Measurements from ENCODE around the gene MYO7A. TPM values are rescaled to one million over a fixed set of nuclear protein-coding genes. Genes with fewer than 3 reads are reported as not detected.
A peak's percentile ranks its signal among the peaks of the same experiment; 100 is the strongest.

The MYO7A gene
- total and polyA plus RNA-seq, 8 donors, result 1.4 to 29.2 (median 3.3) TPM

DNA sequence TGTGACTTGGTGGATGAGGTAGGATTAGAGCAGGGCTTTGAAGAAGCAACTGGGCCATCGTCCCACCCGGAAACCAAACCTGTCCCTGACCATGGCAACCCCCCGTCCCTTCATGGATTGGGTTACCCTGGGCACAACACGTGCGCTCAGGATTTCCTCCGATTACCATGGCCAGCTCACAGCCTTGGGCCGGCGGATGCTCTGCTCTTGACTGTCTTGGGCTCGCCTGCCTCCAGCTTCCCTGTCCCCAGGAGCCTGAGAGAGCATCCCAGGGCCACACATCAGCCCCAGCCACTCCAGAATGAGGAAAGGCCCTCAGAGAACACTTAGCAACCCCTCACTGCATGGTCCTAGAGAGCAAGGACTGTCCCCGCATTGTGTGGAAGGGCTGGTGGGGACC is 22.8 kb downstream of the MYO7A start:
- no peak for DNase-seq
- peaks cover 0 to 35% (median 25%) of the 10 kb centered on the region in 4 donors for H3K4me1 ChIP-seq
- TF ChIP-seq POLR2AphosphoS5 (IDR thresholded peaks at IDR 0.05) (no peak), EP300 (IDR thresholded peaks at IDR 0.05) (no peak), POLR2A (IDR thresholded peaks at IDR 0.05) (no peak)
- TF ChIP-seq, protein P1, sequence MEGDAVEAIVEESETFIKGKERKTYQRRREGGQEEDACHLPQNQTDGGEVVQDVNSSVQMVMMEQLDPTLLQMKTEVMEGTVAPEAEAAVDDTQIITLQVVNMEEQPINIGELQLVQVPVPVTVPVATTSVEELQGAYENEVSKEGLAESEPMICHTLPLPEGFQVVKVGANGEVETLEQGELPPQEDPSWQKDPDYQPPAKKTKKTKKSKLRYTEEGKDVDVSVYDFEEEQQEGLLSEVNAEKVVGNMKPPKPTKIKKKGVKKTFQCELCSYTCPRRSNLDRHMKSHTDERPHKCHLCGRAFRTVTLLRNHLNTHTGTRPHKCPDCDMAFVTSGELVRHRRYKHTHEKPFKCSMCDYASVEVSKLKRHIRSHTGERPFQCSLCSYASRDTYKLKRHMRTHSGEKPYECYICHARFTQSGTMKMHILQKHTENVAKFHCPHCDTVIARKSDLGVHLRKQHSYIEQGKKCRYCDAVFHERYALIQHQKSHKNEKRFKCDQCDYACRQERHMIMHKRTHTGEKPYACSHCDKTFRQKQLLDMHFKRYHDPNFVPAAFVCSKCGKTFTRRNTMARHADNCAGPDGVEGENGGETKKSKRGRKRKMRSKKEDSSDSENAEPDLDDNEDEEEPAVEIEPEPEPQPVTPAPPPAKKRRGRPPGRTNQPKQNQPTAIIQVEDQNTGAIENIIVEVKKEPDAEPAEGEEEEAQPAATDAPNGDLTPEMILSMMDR (IDR thresholded peaks at IDR 0.05), result no peak
- intact Hi-C loops (cut with DNase I; ENCODE audit: low total_unique reads), result no loop called here
- H3K36me3 ChIP-seq, result no peaks in the 10 kb centered on the region
- H3K27ac ChIP-seq, result no peak overlapping the region
- 81 to 97% (median 93%) methylated on average over 3 to 10 of the region's 10 CpGs for WGBS, 5 donors
- H3K27me3 ChIP-seq, result peaks cover 0 to 24% (median 0%) of the 10 kb centered on the region in 3 donors
- no peaks in the 10 kb centered on the region for H3K9me3 ChIP-seq
- no peak overlapping the region for H3K4me3 ChIP-seq

DNA sequence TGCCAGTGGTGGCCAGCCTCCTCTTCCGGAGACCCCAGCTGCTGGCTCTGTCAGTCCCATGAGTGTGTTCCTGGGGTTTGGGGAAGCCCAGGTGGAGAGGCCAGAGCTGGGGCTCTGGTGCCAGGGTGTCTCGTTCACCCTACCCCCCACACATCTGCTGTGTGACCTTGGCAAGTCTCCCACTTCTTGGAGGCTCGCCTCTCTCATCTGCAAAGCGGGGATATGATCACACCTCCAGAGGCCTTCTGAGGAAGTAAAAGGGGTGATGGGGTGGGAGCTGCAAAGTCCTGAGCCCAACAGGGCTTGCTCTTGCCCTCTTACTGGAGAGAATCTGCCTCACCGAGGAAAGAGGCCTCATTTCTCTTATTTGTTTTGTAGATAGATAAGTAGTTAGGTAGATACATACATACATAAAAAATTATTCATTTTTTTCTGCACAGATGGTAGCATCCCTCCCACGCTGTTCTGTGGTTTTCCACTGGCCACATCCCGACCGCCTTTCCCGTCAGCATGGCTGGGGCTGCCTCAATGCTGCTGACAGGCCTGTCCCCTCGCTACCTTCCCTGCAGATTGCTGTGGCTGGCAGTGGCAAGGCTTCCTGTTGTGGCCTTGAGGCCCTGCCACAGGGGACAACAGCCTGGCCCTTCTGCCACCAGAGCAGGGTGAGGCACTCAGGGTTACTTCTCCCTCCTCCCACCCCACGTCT is 23.9 kb downstream of the MYO7A start:
- Histone ChIP-seq H3K4me1 (peaks cover 0 to 35% (median 25%) of the 10 kb centered on the region in 4 donors), H3K9me3 (no peaks in the 10 kb centered on the region), H3K27me3 (peaks cover 0 to 15% (median 0%) of the 10 kb centered on the region in 3 donors), H3K36me3 (no peaks in the 10 kb centered on the region), H3K4me3 (no peak overlapping the region), H3K27ac (no peak overlapping the region)
- DNase-seq, result no peak
- intact Hi-C loops (cut with DNase I; ENCODE audit: low total_unique reads), result no loop called here
- TF ChIP-seq, protein P1 (IDR thresholded peaks at IDR 0.05), result no peak
- no peak for TF ChIP-seq EP300 (IDR thresholded peaks at IDR 0.05)
- TF ChIP-seq POLR2A (IDR thresholded peaks at IDR 0.05), result no peak
- no peak for TF ChIP-seq POLR2AphosphoS5 (IDR thresholded peaks at IDR 0.05)
- 69 to 81% (median 74%) methylated on average over 10 to 11 of the region's 11 CpGs for WGBS, 5 donors

DNA sequence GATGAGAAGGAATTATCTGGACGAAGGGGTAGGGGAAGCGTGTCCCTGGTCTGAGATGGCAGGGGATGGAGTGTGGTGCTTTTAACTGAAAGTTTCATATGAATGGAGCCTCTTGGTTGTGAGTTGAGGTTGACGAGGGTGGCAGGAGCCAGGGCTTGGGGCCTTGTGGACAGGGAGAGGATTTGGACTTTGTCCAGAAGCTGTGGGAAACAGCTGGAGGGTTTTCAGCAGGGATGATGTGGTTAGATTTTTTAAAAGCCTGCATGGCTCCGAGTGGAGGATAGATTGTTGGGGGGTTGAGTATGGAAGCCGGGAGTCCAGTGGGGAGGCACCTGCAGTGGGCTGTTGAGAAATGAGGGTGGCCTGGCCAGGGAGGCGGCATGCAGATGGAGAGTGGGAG is 24.8 kb downstream of the MYO7A start:
- 70 to 83% (median 76%) methylated on average over 6 of the region's 6 CpGs for WGBS, 5 donors
- Histone ChIP-seq H3K9me3 (no peaks in the 10 kb centered on the region), H3K4me1 (peaks cover 0 to 29% (median 21%) of the 10 kb centered on the region in 4 donors), H3K4me3 (no peak overlapping the region), H3K36me3 (no peaks in the 10 kb centered on the region), H3K27ac (no peak overlapping the region), H3K27me3 (peaks cover 0 to 9% (median 0%) of the 10 kb centered on the region in 3 donors)
- peak in 1 of 2 donors; percentile 37 for DNase-seq
- intact Hi-C loops (cut with DNase I; ENCODE audit: low total_unique reads), result no loop called here
- no peak for TF ChIP-seq POLR2AphosphoS5 (IDR thresholded peaks at IDR 0.05)
- no peak for TF ChIP-seq EP300 (IDR thresholded peaks at IDR 0.05)
- no peak for TF ChIP-seq POLR2A (IDR thresholded peaks at IDR 0.05)
- TF ChIP-seq, protein P1 (IDR thresholded peaks at IDR 0.05), result no peak

DNA sequence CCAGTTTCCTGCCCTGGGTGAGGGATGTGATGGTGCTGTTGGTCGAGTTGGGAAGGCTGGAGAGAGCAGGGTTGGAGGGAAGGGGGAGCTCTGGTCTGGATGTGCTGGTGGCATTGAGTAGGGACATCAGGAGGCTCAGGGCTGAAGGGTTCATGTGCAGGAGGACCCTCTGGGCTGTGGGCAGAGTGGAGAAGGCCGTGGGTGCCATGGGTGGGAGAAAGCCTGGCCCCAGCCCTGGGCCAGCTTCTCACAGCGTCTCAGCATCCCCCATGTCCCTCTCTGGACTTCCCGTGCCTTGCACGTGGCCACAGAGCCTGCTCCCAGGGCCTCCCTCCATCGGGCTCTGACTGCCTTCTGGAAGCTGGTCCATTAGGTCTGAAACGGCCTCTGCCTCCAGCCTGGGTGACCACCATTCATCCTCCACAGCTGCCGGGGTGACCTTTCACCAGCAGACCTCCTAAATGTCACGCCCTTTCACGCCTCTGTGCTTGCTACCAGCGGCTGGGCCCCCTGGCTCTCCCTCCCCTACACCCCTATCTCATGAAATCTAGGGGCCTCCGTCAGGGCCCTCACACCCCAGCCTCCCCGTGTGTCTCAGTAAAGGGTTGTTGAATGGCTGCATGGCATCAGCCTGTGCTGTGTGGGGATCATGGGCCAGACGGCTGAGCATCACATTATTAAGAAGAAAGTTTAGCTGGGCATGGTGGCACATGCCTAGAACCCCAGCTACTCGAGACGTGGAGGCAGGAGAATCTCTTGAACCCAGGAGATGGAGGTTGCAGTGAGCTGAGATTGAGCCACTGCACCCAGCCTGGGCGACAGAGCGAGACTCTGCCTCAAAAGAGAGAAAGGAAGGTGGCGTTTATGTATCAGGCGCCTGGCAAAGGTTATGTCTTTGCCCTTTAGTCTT is 25.5 kb downstream of the MYO7A start:
- no peak overlapping the region for H3K27ac ChIP-seq
- WGBS, 5 donors, result 74 to 84% (median 80%) methylated on average over 19 to 20 of the region's 20 CpGs
- TF ChIP-seq EP300 (IDR thresholded peaks at IDR 0.05) (no peak), POLR2AphosphoS5 (IDR thresholded peaks at IDR 0.05) (no peak), POLR2A (IDR thresholded peaks at IDR 0.05) (no peak)
- TF ChIP-seq, protein P1 (IDR thresholded peaks at IDR 0.05), result no peak

More for the DNA sequence above, 25.5 kb downstream of the MYO7A start:
- Histone ChIP-seq H3K36me3 (no peaks in the 10 kb centered on the region), H3K4me1 (peaks cover 0 to 23% (median 16%) of the 10 kb centered on the region in 4 donors), H3K9me3 (no peaks in the 10 kb centered on the region), H3K27me3 (peaks cover 0 to 6% (median 0%) of the 10 kb centered on the region in 3 donors), H3K4me3 (no peak overlapping the region)
- intact Hi-C loops (cut with DNase I; ENCODE audit: low total_unique reads), result no loop called here
- no peak for DNase-seq
